SJSA1 (cell line): Measurements from ENCODE around the gene ZNF273. TPM values are rescaled to one million over a fixed set of nuclear protein-coding genes. Genes with fewer than 3 reads are reported as not detected.
A peak's percentile ranks its signal among the peaks of the same experiment; 100 is the strongest.
"Not testable (repeated sequence)": the region's sequence is repeated elsewhere in the genome, so short reads cannot be mapped to it uniquely, and the experiment has no call there.

ENCODE experiments used
- DNase-seq, 2 experiments: peaks; one replicate each; pipeline ENCODE4 v3.0.0-alpha.2; 2015 to 2020; ENCODE audit warnings: low spot score in 2 of 2, low read depth in 1 of 2
- H3K27ac ChIP-seq: fragments of 250-450 bp; sonication (Bioruptor Pico); 2 replicates; pipeline ENCODE4 v1.5.1; 2020; ENCODE audit warnings: mild to moderate bottlenecking, moderate library complexity
- H3K27me3 ChIP-seq: fragments of 250-450 bp; sonication (Bioruptor Pico); replicated peaks from 2 replicates; pipeline ENCODE4 v1.5.1; 2020; ENCODE audit warnings: mild to moderate bottlenecking, moderate library complexity
- H3K36me3 ChIP-seq: fragments of 250-450 bp; sonication (Bioruptor Pico); 2 replicates; pipeline ENCODE4 v1.5.1; 2020; ENCODE audit warnings: mild to moderate bottlenecking
- H3K4me1 ChIP-seq: fragments of 250-450 bp; sonication (Bioruptor Pico); replicated peaks from 2 replicates; pipeline ENCODE4 v1.6.1; 2021; ENCODE audit warnings: mild to moderate bottlenecking
- H3K4me3 ChIP-seq: fragments of 250-450 bp; sonication (Bioruptor Pico); 2 replicates; pipeline ENCODE4 v1.5.1; 2020; ENCODE audit warnings: mild to moderate bottlenecking
- H3K9me3 ChIP-seq: fragments of 250-450 bp; sonication (Bioruptor Pico); replicated peaks from 2 replicates; pipeline ENCODE4 v1.5.1; 2020; ENCODE audit warnings: mild to moderate bottlenecking
- total RNA-seq: library from RNA; depleted of rRNA; stranded (reverse); fragments of >200 nt; shearing (Covaris generic); gene quantifications from 2 replicates; pipeline ENCODE4 v1.2.3, GENCODE V29; 2014; rRNA removed

Gene ZNF273
- 2.9 and 4.5 TPM in 2 replicates for total RNA-seq

DNA sequence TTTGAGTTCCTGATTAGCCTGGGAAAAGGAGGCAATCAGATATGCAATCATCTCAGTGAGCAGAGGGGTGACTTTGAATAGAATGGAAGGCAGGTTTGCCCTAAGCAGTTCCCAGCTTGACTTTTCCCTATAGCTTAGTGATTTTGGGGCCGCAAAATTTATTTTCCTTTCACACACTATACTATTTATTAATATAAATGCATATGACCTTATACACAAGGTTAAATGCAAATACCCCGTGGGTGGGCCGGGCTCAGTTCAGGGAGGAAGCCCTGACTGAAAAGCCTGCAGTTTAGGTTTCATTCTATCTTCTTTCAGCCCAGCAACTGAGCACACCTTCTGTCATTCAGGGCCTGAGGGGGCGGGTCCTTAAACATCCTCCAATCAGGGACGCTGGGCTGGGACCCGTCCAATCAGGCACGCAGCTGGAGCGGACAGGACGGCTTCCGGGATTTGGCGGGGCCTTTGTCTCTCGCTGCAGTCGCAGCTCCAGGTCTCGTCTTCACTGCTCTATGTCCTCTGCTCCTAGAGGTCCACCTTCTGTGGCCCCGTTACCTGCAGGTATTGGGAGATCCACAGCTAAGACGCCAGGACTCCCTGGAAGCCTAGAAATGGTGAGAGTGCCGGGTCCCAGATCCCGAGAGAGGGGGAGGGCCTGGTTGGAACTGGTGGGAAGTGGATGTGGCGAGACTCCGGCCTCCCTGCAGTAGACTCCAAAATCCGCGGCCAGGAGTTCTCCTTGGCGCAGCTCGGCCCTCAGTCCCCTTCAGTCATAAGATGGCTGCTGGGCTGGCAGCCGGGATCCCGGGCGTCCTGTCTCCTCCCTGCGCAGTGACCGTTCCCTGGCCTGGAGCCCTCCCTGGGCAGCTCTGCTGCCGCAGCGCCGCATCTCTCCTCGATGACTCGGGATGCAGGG, at the start of gene ZNF273:
Gene ZNF273 (plus strand): TSS at position 468 of the 916 bp plus-strand sequence. CDS start 45 bp downstream, at position 513.
- Histone ChIP-seq H3K4me1 (peaks cover 3% of the 10 kb centered on the region; the same call in 1 of the 2 replicates), H3K9me3 (no peaks in the 10 kb centered on the region), H3K27me3 (no peaks in the 10 kb centered on the region), H3K4me3 (peak within 1 kb of the TSS; percentile 62), H3K36me3 (no peaks in the 10 kb centered on the region), H3K27ac (peak within 1 kb of the TSS; percentile 44)
- DNase-seq: peak; percentile 80 to 90

DNA sequence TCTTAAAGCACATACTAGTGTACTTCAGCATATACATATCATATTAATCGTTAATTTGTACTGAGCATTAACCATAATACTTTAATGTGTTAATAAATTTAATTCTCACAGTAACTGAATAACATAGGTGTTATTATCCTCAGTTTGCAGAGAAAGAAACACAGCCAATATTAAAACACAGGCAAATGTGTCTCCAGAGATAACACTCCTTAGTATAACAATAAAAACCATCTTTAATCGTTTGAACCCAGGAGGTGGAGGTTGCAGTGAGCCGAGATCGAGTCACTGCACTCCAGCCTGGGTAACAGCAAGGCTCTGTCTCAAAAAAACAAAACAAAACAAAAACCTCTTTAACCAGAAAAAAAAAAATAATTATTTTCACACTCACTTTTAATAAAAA, 49.4 kb upstream of the ZNF273 start:
- no peaks in the 10 kb centered on the region for H3K36me3 ChIP-seq
- no peak for DNase-seq
- H3K27ac ChIP-seq: no peak overlapping the region

DNA sequence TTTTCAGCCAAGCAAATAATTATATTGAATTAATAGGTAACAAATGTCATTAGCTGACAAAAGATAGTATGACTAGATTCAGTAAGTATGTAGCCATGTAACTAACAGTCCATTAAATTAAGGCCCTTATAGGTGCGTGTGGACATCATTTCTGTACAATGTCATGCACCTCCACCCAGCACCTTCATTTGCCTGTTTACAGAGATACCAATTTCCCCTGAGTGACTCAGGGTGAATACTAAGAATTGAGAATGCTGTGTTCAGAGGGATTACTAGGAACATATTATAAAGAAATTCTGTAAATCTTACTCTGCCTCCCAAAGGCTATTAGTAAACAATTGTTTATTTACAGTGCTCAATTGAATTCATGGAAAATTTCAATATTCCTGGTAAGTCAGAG, 48.1 kb upstream of the ZNF273 start:
- Histone ChIP-seq H3K36me3 (no peaks in the 10 kb centered on the region), H3K9me3 (no peaks in the 10 kb centered on the region), H3K27me3 (no peaks in the 10 kb centered on the region), H3K4me3 (no peak overlapping the region), H3K27ac (no peak overlapping the region), H3K4me1 (no peaks in the 10 kb centered on the region)
- no peak for DNase-seq

More for the DNA sequence above, 49.4 kb upstream of the ZNF273 start:
- H3K4me3 ChIP-seq: no peak overlapping the region
- H3K9me3 ChIP-seq: no peaks in the 10 kb centered on the region
- H3K27me3 ChIP-seq: no peaks in the 10 kb centered on the region
- H3K4me1 ChIP-seq: no peaks in the 10 kb centered on the region

DNA sequence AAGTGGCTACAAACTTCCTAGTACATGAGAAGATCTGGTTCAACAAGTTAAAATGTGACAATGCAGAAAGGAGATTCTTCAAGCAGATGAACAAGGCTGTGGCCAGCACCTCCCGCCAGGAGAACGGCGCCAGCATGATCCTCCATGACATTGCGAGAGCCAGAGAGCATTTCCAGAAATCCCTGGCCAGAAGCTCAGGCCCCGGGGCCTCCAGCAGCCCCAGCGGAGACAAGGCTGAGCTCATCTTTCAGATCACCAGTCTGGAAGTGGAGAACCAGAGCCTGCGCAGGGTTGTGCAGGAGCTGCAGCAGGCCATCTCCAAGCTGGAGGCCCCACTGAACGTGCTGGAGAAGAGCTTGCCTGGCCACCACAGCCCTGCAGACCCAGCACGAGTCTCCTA, 40.1 kb upstream of the ZNF273 start:
- no peak for DNase-seq
- Histone ChIP-seq H3K36me3 (no peaks in the 10 kb centered on the region), H3K9me3 (no peaks in the 10 kb centered on the region; the same call in 1 of the 2 replicates)

DNA sequence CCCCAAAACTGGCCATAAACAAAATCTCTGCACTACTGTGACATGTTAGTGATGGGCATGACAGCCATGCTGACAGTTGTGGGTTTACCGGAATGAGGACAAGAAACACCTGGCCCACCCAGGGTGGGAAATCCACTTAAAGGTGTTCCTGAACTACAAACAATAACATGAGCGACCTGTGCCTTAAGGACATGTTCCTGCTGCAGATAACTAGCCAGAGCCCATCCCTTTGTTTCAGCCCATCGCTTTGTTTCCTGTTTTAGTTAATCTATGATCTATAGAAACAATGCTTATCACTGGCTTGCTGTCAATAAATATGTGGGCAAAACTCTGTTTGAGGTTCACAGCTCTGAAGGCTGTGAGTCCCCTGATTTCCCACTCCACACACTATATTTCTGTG, 39.5 kb upstream of the ZNF273 start:
- not testable (repeated sequence) for H3K27ac ChIP-seq, H3K4me1 ChIP-seq, H3K36me3 ChIP-seq, H3K4me3 ChIP-seq, H3K27me3 ChIP-seq, DNase-seq, H3K9me3 ChIP-seq

More for the DNA sequence above, 40.1 kb upstream of the ZNF273 start:
- H3K4me3 ChIP-seq: no peak overlapping the region
- no peaks in the 10 kb centered on the region for H3K4me1 ChIP-seq
- no peak overlapping the region for H3K27ac ChIP-seq
- H3K27me3 ChIP-seq: no peaks in the 10 kb centered on the region

DNA sequence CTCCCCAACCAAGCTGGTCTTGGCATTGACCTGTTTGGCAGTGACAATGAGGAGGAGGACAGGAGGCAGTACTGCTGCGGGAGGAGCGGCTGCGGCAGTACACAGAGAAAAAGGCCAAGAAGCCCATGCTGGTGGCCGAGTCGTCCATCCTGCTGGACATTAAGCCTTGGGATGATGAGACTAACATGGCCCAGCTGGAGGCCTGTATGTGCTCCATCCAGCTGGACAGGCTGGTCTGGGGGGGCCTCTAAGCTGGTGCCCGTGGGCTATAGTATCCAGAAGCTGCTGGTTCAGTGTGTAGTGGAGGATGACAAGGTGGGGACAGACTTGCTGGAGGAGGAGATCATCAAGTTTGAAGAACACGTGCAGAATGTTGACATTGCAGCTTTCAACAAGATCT, 39.1 kb upstream of the ZNF273 start:
- no peaks in the 10 kb centered on the region for H3K36me3 ChIP-seq
- no peak for DNase-seq
- H3K4me3 ChIP-seq: no peak overlapping the region
- no peaks in the 10 kb centered on the region for H3K27me3 ChIP-seq
- no peak overlapping the region for H3K27ac ChIP-seq
- H3K9me3 ChIP-seq: no peaks in the 10 kb centered on the region; the same call in 1 of the 2 replicates
- H3K4me1 ChIP-seq: no peaks in the 10 kb centered on the region

DNA sequence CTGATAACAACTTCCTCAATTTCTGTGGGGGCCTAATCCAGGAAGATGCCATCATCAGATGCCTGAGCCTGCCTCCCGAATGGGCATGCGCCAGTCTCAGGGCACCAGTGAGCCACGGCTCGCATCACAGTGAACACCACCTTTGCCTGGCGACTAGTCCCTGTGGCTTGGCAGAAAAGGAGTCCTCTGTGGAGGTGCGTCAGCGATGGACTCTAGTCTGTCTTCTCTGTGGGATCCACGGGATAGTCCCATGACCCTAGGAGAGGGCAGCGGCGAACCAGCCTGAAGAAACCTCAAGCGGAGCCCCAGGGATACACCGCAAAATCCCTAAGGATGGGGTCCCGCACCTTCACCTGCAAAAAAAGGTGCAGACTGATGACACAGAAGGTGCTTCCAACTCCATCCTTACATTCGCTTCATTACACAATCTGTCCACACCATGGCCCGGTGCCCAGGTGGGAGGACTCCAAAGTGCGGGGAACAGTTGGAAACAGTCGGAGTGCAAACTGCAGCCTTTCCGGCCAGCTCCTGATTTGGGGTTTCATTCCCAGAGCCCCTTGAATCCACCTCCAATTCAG, 35.1 kb upstream of the ZNF273 start:
- H3K27ac ChIP-seq: no peak overlapping the region
- no peaks in the 10 kb centered on the region for H3K4me1 ChIP-seq
- 0 out of 2 replicates have a peak, but pooled peaks cover 2% of the 10 kb centered on the region for H3K9me3 ChIP-seq
- H3K4me3 ChIP-seq: no peak overlapping the region
- no peak for DNase-seq
- no peaks in the 10 kb centered on the region for H3K36me3 ChIP-seq
- no peaks in the 10 kb centered on the region for H3K27me3 ChIP-seq

DNA sequence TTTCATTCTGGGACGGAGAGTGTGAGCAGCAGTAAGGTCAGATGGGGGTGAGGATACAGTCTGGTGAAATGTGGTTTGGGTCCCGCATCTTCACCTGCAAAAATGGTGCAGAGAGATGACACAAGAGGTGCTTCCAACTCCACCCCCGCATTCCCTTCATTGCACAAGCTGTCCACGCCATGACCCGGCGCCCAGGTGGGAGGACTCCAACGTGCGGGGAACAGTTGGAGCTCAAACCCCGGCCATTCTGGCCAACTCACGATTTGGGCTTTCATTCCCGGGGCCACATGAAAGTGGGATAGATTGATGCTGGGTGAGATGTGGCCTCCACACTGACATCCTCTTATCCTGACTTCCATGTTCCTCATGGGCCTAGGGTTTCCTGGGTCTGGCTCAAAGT, 34.6 kb upstream of the ZNF273 start:
- H3K36me3 ChIP-seq: no peaks in the 10 kb centered on the region
- H3K9me3 ChIP-seq: 0 out of 2 replicates have a peak, but pooled peaks cover 2% of the 10 kb centered on the region
- no peak for DNase-seq
- H3K27ac ChIP-seq: no peak overlapping the region
- H3K27me3 ChIP-seq: no peaks in the 10 kb centered on the region
- no peaks in the 10 kb centered on the region for H3K4me1 ChIP-seq
- H3K4me3 ChIP-seq: no peak overlapping the region

DNA sequence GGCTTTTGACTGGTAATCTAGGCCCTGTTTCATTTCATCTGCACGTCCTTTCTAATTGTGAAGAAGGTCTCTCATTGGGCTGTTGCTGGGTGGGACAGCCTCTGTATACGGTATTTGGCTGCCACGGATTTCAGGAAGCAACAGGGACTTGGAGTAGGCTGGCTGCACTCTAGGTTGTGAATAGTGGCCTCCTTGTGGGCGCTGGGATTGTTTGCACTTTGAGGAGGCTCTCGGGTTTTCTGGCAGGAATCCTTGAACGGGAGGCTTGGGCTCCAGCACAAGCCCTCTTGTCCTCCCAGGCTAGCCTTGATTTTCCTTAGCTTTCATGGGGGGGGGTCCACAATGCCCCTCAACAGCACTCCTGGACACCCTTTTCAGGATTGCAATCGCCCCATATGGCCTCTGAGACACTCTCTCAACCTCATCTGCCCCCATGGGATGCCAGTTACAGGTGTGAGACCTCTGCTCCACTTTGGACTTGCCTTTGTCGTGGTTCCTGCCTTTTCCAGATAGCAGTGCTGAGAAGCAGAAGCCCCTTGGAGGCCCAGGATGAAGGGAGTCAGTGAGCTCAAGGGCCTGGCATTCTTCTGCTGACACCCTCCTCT, 33.9 kb upstream of the ZNF273 start:
- no peak overlapping the region for H3K4me3 ChIP-seq
- no peak for DNase-seq
- H3K9me3 ChIP-seq: 0 out of 2 replicates have a peak, but pooled peaks cover 2% of the 10 kb centered on the region
- H3K27me3 ChIP-seq: no peaks in the 10 kb centered on the region
- H3K36me3 ChIP-seq: no peaks in the 10 kb centered on the region
- H3K4me1 ChIP-seq: no peaks in the 10 kb centered on the region
- no peak overlapping the region for H3K27ac ChIP-seq

DNA sequence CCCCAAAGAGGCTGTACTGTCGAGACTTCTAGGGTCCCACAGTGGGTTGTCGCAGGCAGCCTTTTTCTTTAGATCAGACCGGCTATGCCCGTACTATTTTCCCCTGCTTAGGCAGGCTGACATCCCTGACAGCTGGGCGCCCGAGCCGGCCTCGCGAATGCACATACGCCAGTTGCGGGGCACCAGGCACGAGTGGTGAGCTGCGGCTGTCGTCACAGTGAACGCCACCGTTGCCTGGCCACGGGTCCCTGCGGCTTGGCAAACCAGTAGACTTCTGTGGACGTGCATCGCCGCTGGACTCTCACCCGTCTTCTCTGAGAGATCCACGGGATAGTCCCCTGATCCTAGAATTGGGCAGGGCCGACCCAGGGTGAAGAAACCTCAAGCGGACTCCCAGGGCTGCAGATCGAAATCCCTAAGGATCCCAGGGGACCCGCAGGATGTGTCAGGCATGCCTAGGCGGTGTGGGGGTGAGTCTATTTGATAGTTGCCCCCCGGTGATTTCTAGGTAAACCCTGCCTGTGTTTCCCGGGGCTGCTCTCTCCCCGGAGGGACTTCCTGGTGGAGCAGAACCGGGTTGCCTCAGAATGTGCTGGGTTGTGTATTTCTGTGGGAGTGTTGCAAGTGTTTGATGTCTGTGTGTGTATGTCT, 33.0 kb upstream of the ZNF273 start:
- H3K36me3 ChIP-seq: no peaks in the 10 kb centered on the region

DNA sequence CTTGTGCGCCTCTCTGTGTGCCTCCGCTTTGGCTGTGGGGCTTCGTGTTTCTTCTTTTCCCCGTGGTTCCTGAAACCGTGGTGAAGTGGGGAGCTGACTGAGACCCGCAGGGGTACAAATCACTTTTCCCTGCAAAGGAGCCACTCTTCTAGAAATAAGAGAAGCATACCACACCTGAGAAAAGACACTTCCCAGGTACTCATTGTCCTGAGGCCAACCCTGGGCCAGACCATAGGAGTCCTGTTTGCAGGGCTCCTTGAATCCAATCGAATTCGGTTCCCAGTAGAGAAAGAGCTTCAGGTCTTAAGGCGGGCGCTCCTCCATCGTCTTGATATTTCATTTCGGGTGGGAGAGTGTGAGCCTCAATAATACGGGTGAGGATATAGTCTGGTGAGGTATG, 32.4 kb upstream of the ZNF273 start:
- no peak for DNase-seq
- Histone ChIP-seq H3K9me3 (0 out of 2 replicates have a peak, but pooled peaks cover 2% of the 10 kb centered on the region), H3K27me3 (no peaks in the 10 kb centered on the region)

More for the DNA sequence above, 33.0 kb upstream of the ZNF273 start:
- H3K4me1 ChIP-seq: no peaks in the 10 kb centered on the region
- no peak for DNase-seq
- no peaks in the 10 kb centered on the region for H3K27me3 ChIP-seq
- H3K4me3 ChIP-seq: no peak overlapping the region
- no peak overlapping the region for H3K27ac ChIP-seq
- H3K9me3 ChIP-seq: 0 out of 2 replicates have a peak, but pooled peaks cover 2% of the 10 kb centered on the region

DNA sequence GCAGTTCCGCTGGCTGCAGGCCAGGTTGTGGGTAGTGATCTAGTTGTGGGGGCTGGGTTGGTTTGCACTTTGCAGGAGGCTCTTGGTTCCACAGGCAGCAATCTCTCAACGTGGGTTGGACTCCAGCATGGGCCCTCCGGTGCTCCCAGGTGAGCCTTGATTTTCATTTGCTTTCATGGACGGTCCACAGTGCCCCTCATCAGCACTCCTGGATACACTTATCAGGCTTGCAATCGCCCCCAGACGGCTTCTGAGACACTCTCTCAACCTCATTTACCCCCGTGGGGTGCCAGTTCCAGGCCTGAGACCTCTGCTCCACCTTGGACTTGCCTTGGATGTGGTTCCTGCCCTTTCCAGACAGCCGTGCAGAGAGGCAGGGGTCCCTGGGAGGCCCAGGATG, 31.3 kb upstream of the ZNF273 start:
- H3K36me3 ChIP-seq: no peaks in the 10 kb centered on the region
- H3K27me3 ChIP-seq: no peaks in the 10 kb centered on the region
- no peak overlapping the region for H3K4me3 ChIP-seq
- peaks cover 2% of the 10 kb centered on the region; the same call in 1 of the 2 replicates for H3K9me3 ChIP-seq
- H3K27ac ChIP-seq: no peak overlapping the region
- H3K4me1 ChIP-seq: no peaks in the 10 kb centered on the region
- DNase-seq: no peak

More for the DNA sequence above, 32.4 kb upstream of the ZNF273 start:
- Histone ChIP-seq H3K4me3 (no peak overlapping the region), H3K27ac (no peak overlapping the region), H3K36me3 (no peaks in the 10 kb centered on the region), H3K4me1 (no peaks in the 10 kb centered on the region)

DNA sequence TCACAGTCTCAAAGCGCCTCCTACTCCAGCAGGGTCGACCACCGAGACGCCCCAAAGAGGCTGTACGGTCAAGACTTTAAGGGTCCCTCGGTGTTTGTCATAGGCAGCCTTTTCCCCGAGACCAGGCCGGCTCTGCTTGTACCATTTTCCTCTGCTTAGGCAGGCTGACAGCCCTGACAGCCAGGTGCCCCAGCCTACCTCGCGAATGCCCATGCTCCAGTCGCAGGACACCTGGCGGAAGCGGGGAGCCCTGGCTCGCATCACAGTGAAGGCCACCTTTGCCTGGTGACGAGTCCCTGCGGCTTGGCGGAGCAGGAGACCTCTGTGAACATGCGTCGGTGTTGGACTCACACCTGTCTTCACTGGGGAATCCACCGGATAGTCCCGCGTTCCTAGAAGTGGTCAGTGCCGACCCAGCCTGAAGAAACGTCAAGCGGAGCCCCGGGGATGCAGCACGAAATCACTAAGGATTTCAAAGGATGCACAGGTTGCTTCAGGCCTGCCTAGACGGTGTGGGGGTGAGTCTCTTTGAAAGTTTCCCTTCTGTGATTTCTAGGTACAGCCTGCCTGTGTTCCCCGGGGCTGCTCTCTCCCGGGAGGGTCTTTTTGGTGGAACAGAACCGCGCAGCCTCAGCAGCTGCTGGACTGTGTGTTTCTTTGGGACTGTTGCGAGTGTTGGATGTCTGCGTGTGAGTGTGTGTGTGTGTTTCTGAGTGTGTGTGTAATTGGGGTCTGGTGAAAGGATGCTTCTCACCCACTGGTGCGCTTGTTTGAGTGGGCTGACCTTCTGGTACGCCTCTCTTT, 30.5 kb upstream of the ZNF273 start:
- H3K4me3 ChIP-seq: no peak overlapping the region
- H3K27ac ChIP-seq: no peak overlapping the region
- H3K36me3 ChIP-seq: no peaks in the 10 kb centered on the region
- DNase-seq: no peak
- H3K27me3 ChIP-seq: no peaks in the 10 kb centered on the region
- H3K9me3 ChIP-seq: peaks cover 2% of the 10 kb centered on the region
- no peaks in the 10 kb centered on the region for H3K4me1 ChIP-seq
